ENCODE data around the gene SCUBE3. TPM values are rescaled to one million over a fixed set of nuclear protein-coding genes. Genes with fewer than 3 reads are reported as not detected.

The SCUBE3 gene
- total and polyA plus RNA-seq, 2 of the 13 experiments (the other 11 are each of a cell fraction or from before 2014, with no cell fraction given), result not detected

- no peak overlapping the region for H2AFZ ChIP-seq (ENCODE audit: low read length)
- H3K27me3 ChIP-seq (ENCODE audit: control insufficient read depth in 1 of 2, insufficient read depth in 2 of 2, low read length in 2 of 2), result no peaks in the 10 kb centered on the region
- no peak overlapping the region for H3K27ac ChIP-seq (ENCODE audit: extremely low read length, insufficient read depth, low read length)
- FAIRE-seq (no peak), ATAC-seq (no peak), DNase-seq (ENCODE audit: low spot score) (no peak)
- WGBS (ENCODE audit: low lambda C conversion rate), result 87% methylated on average over 5 of the region's 5 CpGs
- intact Hi-C loops (cut with micrococcal nuclease; ENCODE audit: unreplicated experiment), result no loop called here
- POLR2A ChIA-PET, result no interaction called here
- no peaks in the 10 kb centered on the region for H3K79me2 ChIP-seq (ENCODE audit: insufficient read depth, low read length)
- H3K4me2 ChIP-seq (ENCODE audit: low read depth, low read length), result no peak overlapping the region
- peaks cover 9% of the 10 kb centered on the region; the same call in 1 of the 2 replicates for H3K4me1 ChIP-seq (ENCODE audit: insufficient read depth, low read length)
- BruUV-seq (replicated peaks), result no TSS peak
- no peak for TF ChIP-seq STAT5B (CRISPR knock-in tag; IDR thresholded peaks at IDR 0.05)
- no peak for TF ChIP-seq HMG20A (CRISPR knock-in tag; IDR thresholded peaks at IDR 0.05; ENCODE audit: borderline replicate concordance)
- TF ChIP-seq ZNF816 (CRISPR knock-in tag; IDR thresholded peaks at IDR 0.05; ENCODE audit: borderline replicate concordance), result no peak
- no peak for TF ChIP-seq RAD51 (IDR thresholded peaks at IDR 0.05; ENCODE audit: borderline replicate concordance)
- TF ChIP-seq EHMT2 (IDR thresholded peaks at IDR 0.05; ENCODE audit: borderline replicate concordance, low read depth, low read length), result no peak
- no peak for TF ChIP-seq ZNF652 (CRISPR knock-in tag; IDR thresholded peaks at IDR 0.05; ENCODE audit: borderline replicate concordance, low read depth)
- TF ChIP-seq PPARG (CRISPR knock-in tag; conservative IDR thresholded peaks at IDR 0.05), result no peak
- no peak for TF ChIP-seq ZKSCAN5 (CRISPR knock-in tag; IDR thresholded peaks at IDR 0.05)
- TF ChIP-seq SP5 (CRISPR knock-in tag; IDR thresholded peaks at IDR 0.05; ENCODE audit: borderline replicate concordance, low read depth), result no peak
- no peak for TF ChIP-seq SRSF9 (IDR thresholded peaks at IDR 0.05; ENCODE audit: borderline replicate concordance, insufficient read depth, low read depth, low read length, poor library complexity, severe bottlenecking)
- no peak for TF ChIP-seq ZFP82 (CRISPR knock-in tag; IDR thresholded peaks at IDR 0.05; ENCODE audit: borderline replicate concordance)
- no peak for TF ChIP-seq SRSF1 (optimal IDR thresholded peaks at IDR 0.05; ENCODE audit: low read depth, low read length)
- no peak for TF ChIP-seq ATM (IDR thresholded peaks at IDR 0.05; ENCODE audit: borderline replicate concordance)
- TF ChIP-seq TOE1 (CRISPR knock-in tag; IDR thresholded peaks at IDR 0.05), result no peak
- TF ChIP-seq ARID2 (CRISPR knock-in tag; IDR thresholded peaks at IDR 0.05; ENCODE audit: borderline replicate concordance), result no peak
- no peak for TF ChIP-seq NR3C1 (CRISPR knock-in tag; IDR thresholded peaks at IDR 0.05)
- no peak for TF ChIP-seq KAT2B (IDR thresholded peaks at IDR 0.05; ENCODE audit: borderline replicate concordance, low read depth, low read length)
- no peak for TF ChIP-seq ZNF136 (CRISPR knock-in tag; IDR thresholded peaks at IDR 0.05; ENCODE audit: low read depth)
- TF ChIP-seq, protein P1, sequence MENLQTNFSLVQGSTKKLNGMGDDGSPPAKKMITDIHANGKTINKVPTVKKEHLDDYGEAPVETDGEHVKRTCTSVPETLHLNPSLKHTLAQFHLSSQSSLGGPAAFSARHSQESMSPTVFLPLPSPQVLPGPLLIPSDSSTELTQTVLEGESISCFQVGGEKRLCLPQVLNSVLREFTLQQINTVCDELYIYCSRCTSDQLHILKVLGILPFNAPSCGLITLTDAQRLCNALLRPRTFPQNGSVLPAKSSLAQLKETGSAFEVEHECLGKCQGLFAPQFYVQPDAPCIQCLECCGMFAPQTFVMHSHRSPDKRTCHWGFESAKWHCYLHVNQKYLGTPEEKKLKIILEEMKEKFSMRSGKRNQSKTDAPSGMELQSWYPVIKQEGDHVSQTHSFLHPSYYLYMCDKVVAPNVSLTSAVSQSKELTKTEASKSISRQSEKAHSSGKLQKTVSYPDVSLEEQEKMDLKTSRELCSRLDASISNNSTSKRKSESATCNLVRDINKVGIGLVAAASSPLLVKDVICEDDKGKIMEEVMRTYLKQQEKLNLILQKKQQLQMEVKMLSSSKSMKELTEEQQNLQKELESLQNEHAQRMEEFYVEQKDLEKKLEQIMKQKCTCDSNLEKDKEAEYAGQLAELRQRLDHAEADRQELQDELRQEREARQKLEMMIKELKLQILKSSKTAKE (CRISPR knock-in tag; IDR thresholded peaks at IDR 0.05; ENCODE audit: borderline replicate concordance), result no peak
- H3K9me3 ChIP-seq (ENCODE audit: low read length), result no peaks in the 10 kb centered on the region
- no peaks in the 10 kb centered on the region for H3K36me3 ChIP-seq (replicated peaks in 1 of 2; ENCODE audit: control insufficient read depth in 1 of 2, insufficient read depth in 2 of 2, low read length in 2 of 2)
- in situ Hi-C loops (cut with HindIII; ENCODE audit: extremely low pct_ligation_motif_present, low pct_unique_long_range_greater_than_20kb), result no loop called here
- H3K9ac ChIP-seq (ENCODE audit: insufficient read depth, low read depth, low read length), result no peak overlapping the region
- H3K4me3 ChIP-seq (replicated peaks in 1 of 3; ENCODE audit: insufficient read depth in 1 of 3, low read depth in 2 of 3, low read length in 3 of 3), result no peak overlapping the region
- CTCF ChIA-PET (ENCODE audit: low intra/inter-chr PET ratio, low total read pairs), result no interaction called here
- no peaks in the 10 kb centered on the region for H4K20me1 ChIP-seq (ENCODE audit: insufficient read depth, low read length)
Observed at GRCh38 chr6:35229304-35229703, 15.5 kb downstream of the SCUBE3 start.
